ENCODE measurements around the gene APCDD1L.

- TF ChIP-seq CTCF (IDR thresholded peaks at IDR 0.05; ENCODE audit: low read length) = no peak
- TF ChIP-seq EZH2 (IDR thresholded peaks at IDR 0.05; ENCODE audit: borderline replicate concordance, low read length) = no peak
Observed at GRCh38 chr20:58546416-58546711, 31.2 kb upstream of the APCDD1L start.
